Smooth muscle cell (in vitro differentiated cells): Measurements from ENCODE around the gene FAM236B. TPM values are rescaled to one million over a fixed set of nuclear protein-coding genes. Genes with fewer than 3 reads are reported as not detected.

Experiments
- polyA plus RNA-seq: library from polyadenylated mRNA; unstranded; fragments of >200 nt; fragmentation: Nextera tagmentation; extraction: Ambion mirVana; gene quantifications from 2 replicates; pipeline ENCODE4 v1.2.1, GENCODE V29; 2016
- small RNA-seq: library from RNA; depleted of rRNA; stranded (forward); fragments of <200 nt; gene quantifications from one replicate; pipeline ENCODE3, GENCODE V24; 2014
- total RNA-seq: library from RNA; depleted of rRNA; stranded (reverse); fragments of >200 nt; gene quantifications from 2 replicates; pipeline ENCODE4 v1.2.3, GENCODE V29; 2014

FAM236B gene
- total and polyA plus RNA-seq, 2 experiments from 2014 or later, result not detected

Small RNA genes lying within 50 kb of the gene (small RNA-seq; reads per million reads assigned to genes)
- gene RNU1-112P, result not detected

Other genes with a start within 250 kb of the FAM236B start
- gene HDAC8, start 209.8 kb downstream of the FAM236B start, total RNA-seq, result 24.2 and 40.7 TPM in 2 replicates
- gene HDAC8, start 209.8 kb downstream of the FAM236B start, polyA plus RNA-seq, result 23.1 and 25.6 TPM in 2 replicates
- 7.9 and 9.0 TPM in 2 replicates for gene PHKA1, start 68.4 kb downstream of the FAM236B start, total RNA-seq
- 3.3 and 4.5 TPM in 2 replicates for gene PHKA1, start 68.4 kb downstream of the FAM236B start, polyA plus RNA-seq
- not detected in 2 replicates for gene DMRTC1B, start 5.8 kb downstream of the FAM236B start, total RNA-seq
- gene DMRTC1B, start 5.8 kb downstream of the FAM236B start, polyA plus RNA-seq, result 0.11 TPM in 1 of 2 replicates, not detected in the other
- gene FAM236D, start 25.6 kb upstream of the FAM236B start, total RNA-seq, result not detected in 2 replicates
- not detected in 2 replicates for gene FAM236D, start 25.6 kb upstream of the FAM236B start, polyA plus RNA-seq
- not detected in 2 replicates for gene FAM236C, start 130.0 kb upstream of the FAM236B start, total RNA-seq
- not detected in 2 replicates for gene FAM236C, start 130.0 kb upstream of the FAM236B start, polyA plus RNA-seq
- gene FAM236A, start 155.5 kb upstream of the FAM236B start, total RNA-seq, result not detected in 2 replicates
- gene FAM236A, start 155.5 kb upstream of the FAM236B start, polyA plus RNA-seq, result not detected in 2 replicates
- not detected in 2 replicates for gene DMRTC1, start 161.2 kb upstream of the FAM236B start, total RNA-seq
- 0.55 TPM in 1 of 2 replicates, not detected in the other for gene DMRTC1, start 161.2 kb upstream of the FAM236B start, polyA plus RNA-seq
- not detected in 2 replicates for gene PABPC1L2B, start 220.3 kb upstream of the FAM236B start, total RNA-seq
- not detected in 2 replicates for gene PABPC1L2B, start 220.3 kb upstream of the FAM236B start, polyA plus RNA-seq